GM18499 (cell line): ENCODE results near the gene FRA10AC1.
"Not testable (repeated sequence)": the region's sequence is repeated elsewhere in the genome, so short reads cannot be mapped to it uniquely, and the experiment has no call there.

Experiments
- ATAC-seq: cut with Tn5 transposase; IDR thresholded peaks from one replicate; pipeline ENCODE4 v1.9.1; 2021; ENCODE audit warnings: moderate number of reproducible peaks; ENCODE audit not compliant: insufficient read depth, unreplicated experiment

The FRA10AC1 gene

DNA sequence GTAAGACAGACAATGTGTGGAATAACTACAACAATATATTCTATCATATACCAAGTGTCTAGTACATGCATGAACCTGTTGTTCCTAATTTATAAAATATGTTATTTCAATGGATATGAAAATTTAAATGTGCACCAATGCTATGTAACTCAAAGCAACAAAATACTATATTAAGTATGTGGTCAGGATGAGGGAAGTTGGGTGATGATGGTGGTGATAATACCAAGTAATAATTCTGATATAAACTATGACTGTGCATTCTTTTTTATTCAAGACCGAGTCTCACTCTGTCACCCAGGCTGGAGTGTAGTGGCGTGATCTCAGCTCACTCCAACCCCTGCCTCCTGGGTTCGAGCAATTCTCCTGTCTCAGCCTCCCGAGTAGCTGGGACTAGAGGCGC, 2.1 kb upstream of the FRA10AC1 start:
- no peak for ATAC-seq

DNA sequence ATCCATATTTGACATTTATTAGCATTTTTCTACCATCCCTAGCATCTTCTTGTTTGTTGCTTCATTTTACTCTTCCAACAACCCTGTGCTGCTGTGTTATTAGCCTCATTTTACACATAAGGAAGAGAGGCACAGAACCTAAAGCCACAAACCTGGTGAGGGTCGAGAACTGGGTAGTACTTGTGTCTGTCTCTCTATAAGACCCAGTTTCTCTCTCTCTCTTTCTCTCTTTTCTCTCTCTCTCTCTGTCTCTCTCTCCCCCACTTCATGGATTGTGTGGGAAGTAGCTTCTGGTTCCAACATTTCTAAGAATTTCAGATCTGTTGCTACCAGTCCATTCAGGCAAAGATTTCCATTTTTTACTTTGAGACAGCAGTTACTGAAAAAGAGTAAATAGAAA, 1.4 kb upstream of the FRA10AC1 start:
- ATAC-seq: no peak

DNA sequence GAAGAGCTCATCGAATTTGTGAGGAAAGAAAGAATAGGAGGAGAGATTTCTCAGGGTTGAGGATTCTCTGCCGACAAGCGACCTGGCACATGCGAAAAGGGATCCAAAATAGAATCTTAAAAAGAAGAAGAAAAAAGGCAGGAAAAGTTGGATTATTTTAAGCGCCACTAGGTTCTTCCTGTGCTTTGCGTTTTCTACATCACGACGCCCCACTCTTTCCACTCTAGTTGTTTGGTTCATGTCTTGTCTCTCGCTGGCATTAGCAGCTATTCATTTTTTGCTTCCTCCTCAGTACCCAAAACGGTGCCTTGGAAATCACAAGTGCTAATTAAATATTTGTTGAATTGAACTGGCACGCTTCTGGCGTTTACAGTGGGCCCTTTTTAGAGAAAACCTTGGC, 674 bp upstream of the FRA10AC1 start:
- no peak for ATAC-seq

DNA sequence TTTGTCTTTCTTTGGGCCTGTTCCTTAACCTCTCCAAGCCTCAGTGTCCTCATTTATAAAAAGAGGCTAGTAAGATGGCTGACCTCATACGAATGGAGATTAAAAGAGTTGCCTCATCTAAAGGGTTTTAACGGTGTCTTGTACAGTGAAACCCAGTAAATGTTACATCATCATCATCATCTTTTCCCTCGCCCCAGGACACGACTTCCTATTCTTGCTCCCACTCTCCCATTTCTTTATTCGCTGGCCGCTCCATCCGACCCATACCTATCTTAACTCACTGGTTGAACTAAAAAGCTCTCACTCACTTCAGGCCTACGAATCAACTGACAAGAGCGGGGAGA, 554 bp downstream of the FRA10AC1 start:
- ATAC-seq: peak; percentile 7

DNA sequence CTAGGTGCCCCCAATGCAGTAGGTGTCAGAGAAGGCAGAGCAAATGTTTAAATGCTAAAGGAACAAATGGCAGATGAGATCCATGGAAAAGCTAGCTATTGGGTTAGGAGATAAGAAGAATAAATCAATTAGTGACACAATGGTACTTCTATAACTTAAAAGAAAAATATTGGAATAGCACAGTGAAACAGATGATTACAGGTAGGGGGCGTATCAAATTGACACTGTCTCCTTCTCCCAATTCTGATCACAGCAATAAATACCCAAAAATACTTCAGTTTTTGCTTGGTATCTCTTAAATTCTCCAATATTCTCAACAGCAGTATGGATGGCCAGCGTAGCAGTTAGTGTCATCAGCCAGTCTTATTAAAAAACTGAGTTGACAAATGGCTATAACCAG, 5.2 kb downstream of the FRA10AC1 start:
- no peak for ATAC-seq

DNA sequence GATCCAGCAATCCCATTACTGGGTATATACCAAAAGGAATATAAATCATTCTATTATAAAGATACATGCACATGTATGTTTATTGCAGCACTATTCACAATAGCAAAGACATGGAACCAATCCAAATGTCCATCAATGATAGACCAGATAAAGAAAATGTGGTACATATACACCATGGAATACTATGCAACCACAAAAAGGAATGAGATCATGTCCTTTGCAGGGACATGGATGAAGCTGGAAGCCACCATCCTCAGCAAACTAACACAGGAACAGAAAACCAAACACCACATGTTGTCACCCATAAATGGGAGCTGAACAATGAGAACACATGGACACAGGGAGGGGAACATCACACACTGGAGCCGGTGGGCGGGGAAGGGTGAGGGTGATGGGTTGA, 5.8 kb downstream of the FRA10AC1 start:
- not testable (repeated sequence) for ATAC-seq

DNA sequence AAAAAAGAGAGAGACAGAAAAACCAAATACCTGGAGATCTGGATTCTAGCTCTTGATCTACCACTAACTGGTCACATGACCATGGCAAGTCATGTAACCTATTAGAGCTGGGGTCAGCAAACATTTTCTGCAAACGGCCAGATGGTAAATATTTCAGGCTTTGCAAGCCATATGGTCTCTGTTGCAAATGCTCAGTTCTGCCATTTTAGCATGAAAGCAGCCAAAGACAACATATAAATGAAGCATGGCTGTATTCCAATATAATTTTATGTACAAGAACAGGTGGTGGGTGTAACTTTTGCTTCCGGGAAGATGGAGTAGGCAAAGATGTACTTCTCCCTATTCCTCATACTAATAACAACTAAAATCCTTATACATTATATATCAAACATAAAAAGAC, 6.7 kb downstream of the FRA10AC1 start:
- no peak for ATAC-seq

DNA sequence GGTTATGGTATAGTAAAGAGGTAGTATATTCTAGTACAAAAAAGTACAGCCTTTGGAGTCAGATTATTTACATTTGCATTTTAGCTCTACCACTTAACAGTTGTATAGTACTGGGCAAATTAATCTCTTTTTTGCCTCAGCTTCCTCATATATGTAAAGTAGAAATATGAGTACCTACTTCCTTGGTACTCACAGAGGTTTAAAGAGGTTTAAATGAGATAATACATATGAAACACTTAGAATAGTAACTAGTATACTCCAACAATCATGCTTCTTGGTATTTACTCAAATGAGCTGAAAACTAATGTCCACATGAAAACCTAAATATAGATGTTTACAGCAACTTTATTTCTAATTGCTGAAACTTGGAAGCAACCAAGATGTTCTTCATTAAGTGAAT, 14.7 kb downstream of the FRA10AC1 start:
- ATAC-seq: no peak

DNA sequence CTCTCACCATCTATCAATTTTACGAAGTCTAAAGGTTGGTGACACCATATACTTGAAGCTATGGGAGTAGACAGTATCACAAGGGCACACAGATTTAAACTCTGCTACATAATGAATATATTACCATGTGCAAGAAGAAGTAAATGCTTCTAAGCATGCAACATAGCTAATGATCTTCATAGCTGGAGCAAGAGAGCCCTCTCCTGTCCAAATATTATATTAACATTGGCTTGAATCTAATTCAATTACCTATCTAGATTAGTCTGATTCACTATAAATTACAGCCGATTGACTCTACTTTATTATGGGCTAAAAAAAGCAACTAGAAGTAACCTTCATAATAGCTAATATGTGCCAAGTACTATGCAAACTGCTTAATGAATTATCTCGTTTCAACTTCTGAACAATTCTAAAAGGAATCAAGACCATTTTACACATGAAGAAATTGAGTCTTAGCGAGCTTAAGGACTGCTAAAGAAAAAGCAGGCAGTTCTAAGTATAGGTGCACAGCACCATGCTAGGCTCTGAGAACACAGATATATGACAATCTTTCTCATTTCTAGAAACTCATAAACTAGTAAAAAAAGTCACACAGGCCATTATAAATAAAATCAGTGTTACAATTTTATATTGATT, 21.9 kb downstream of the FRA10AC1 start:
- ATAC-seq: no peak

DNA sequence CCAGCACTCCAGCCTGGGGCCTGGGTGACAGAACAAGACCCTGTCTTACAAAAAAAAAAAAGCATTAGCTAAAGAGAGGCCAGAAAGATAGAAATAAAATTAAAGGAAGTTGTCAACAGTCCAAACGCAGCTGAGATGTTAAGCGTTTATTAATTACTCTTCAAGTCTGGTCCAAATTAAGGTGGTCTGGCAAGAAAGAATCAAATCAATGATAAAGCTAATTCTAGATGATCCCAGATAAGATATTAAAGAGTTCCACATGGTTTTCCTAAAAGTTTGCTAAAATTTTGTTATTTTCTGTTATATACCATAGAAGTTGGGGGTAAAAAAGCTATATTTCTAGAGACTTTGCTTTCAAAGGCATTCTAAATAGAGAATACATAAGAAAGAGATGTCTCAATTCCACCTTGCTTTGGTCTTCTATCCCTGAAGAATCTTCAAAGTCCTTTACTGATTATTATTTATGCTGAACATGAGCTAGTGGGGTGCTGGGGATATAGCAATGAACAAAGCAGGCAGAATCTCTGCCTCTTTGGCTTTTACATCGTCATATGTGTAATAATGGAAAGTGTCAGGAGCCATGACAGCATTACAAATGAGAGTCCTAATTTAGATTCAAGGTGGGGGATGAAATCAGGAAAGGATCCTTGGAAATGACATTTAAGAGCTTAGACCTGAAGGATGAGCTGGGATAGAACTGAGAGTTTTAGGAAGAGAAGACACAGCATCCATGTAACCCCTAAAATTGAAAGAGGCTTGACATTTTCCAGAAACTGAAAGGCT, 23.4 kb downstream of the FRA10AC1 start:
- ATAC-seq: no peak

DNA sequence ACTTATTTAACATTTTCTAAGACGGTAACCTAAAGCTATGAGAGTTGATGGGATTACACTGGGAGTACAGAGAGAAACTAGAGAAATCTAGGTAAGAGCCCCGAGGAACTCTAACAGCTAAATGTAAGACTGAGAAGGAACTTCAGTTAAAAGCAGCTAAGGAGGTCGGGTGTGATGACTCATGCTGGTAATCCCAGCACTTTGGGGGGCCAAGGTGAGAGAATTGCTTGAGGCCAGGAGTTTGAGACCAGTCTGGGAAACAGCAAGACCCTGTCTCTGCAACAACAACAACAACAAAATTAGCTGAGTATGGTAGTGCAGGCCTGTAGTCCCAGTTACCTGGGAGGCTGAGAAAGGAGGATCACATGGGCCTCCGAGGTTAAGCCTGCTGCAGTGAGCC, 24.0 kb downstream of the FRA10AC1 start:
- ATAC-seq: no peak

DNA sequence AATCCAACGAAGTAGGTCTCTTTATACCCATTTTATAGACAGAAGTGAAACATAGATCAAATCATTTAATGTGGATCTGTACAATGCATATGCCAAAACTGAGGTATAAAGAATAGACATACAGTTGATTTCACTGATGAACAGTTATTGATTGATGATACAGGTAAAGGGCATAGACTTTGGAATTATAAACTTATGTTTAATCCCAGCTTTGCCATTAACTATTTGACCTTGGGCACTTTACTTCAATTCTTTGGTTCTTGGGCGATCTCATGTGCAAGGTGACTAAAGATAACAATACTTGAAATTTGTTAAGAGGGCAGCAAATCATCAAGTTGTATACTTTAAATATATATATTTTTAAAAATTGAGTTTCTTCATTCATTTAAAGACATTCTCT, 28.6 kb downstream of the FRA10AC1 start:
- ATAC-seq: no peak

DNA sequence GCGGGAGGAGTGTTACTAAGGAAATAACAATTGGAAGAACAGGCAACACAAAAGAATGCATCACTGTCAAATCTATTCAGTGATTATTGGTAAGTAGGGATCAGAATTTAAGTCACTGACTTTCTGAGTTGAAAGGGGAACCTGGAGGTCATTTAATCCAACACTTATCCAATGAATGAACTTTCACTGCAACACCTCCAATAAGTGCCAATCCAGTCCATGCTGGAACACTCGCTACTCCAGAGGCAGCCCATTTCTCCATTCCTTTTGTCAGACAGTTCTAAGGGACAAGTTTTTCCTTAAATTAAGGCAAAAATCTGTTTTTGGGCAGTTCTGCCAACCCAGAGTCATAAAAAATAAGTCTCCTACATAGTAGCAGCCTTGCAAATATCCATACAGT, 29.5 kb downstream of the FRA10AC1 start:
- ATAC-seq: no peak

DNA sequence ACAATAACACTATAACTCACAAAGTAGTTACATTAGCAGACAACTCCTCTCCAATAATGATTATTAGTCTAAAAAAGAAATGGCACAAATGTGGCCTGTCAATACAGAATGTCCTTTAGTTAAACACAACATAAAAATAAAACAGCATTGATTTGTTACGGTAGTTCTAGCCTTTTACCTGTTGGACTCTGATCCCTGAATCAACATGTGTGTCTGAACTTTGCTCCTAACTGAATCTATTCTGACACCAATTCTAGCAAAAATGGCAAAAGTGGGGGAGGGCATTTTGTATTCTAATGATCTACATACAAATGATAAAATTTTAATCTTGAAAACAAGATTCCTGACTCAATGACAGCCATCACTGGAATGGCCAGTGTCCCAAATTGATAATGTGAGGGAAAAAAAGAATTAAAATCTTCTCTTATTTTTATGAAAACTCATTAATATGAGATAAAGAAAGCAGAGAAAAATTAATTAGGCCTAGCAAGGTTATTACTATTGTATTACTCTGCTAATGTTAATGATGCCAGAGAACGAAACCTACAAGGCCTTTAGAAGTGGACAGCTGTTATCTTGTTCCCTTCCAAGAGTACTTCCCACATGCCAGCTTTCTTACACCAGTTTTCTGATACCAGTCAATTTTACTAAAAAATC, 30.2 kb downstream of the FRA10AC1 start:
- ATAC-seq: no peak

DNA sequence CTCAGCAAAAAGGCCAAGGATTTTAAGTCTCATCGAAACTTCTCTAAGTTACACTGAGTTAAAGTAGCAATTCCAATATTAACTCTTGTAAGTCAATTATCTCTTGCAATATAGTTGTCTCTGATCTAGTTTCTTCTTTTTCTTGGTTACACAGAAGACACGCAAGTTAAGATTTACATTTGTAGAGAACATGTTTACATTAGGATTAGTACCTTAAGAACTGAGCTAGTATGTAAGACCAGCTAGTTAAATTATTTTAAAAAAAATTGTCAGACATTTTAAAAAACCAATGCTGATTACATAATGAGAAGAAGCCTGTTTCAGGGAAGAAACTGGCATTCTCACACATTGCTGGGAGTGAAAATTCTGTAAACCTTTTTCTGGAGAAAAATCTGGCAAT, 31.4 kb downstream of the FRA10AC1 start:
- no peak for ATAC-seq

DNA sequence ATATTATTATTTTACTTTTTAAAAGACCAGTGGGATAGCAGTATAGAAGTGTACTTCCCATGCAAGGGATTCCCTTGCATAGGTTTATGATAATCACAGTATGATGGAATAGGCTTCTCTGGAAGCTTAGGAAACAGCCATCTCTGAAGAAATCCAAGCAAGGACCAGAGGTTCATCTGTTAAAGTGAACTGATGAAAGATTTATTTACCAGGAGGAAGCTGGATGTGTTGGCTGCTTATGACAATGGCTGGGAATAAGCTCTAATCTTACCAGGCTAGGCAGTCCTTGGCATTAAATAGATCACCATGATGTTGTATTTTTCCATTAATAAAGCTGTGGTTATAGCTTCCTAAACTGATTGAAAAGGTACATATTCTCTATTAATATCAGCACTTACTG, 32.0 kb downstream of the FRA10AC1 start:
- no peak for ATAC-seq

DNA sequence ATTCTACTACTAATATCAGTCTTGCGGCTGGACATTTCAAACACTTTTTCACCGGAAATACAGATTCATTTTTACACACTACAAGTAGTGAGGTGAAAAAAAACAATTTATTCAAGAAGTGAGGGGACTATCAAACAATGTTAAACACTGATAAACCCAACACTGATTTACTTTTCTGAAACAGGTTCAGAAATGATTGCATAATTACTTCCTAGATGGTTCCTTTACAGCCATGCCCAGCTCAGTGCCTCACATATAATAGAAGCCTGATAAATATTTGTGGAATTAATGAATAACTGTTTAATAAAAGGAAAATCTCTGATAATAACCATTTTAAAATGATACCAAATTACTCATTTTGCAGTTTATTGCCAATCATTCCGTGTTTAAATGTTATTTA, 34.6 kb downstream of the FRA10AC1 start:
- ATAC-seq: no peak

DNA sequence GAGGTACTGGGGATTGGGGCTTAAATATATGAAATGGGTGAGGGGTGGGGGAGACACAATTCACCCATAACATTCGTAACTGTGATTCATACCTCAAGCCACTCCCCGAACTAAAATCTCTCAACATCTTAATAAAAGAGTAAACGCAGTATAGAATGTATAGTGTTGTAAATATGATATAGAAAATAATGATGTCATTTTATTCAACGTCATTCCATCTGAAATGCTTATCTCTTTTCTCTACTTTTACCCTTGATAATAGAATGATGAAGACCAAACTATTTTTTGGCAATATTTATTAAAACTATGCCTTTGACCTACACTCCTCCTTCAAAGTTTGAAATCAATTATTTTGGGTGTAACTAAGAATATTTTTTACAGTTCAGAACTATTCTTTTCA, 36.4 kb downstream of the FRA10AC1 start:
- ATAC-seq: no peak

DNA sequence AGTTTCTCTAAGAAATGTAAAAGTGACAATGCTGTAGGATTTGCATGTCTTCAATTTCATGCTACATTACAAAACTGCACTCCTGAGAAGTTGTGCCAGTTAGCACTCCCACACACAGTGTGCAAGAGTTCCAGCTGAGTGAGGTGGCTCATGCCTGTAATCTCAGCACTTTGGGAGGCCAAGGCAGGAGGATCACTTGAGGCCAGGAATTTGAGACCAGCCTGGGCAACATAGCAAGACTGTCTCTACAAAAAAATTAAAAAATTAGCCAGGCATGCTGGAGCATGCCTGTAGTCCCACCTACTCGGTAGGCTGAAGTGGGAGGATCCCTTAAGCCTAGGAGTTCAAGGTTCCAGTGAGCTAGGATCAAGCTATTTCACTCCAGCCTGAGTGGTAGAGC, 44.6 kb downstream of the FRA10AC1 start:
- ATAC-seq: no peak

DNA sequence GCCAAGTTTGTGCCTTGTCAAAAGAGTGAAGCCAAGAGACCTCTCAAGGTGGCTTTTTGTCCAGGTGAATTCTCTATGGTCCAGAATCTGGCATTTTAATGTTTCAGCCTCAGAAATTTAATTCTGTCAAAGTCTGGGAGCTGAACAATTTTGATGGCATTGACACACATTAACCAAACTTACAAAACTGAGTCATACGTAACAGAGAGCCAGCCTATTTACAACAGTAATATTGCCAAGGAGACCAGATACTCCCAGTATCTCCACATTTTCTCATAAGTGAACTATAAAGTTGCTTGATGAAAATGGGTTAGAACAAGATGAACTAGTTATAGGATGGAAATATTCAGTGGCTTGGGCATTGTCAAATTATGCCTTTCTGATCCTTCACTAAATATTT, 46.2 kb downstream of the FRA10AC1 start:
- ATAC-seq: no peak

DNA sequence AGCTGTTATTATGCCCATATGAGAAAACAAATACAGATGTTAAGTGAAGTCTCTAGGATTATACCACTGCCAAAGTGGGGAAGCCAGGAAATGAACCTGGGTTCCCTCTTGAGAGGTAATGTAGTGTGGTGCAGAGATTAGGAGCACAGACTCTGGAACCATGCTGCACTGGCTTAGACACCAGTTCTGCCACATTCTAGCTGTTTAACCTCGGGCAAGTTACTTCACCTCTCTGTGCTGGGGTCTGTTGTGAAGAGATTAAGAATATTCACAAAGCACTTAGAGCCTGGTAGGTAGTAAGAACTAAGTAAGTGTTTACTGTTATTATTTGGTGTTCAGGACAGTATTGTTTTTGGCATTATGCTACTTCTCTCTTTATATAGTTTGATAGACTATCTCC, 48.2 kb downstream of the FRA10AC1 start:
- ATAC-seq: no peak

DNA sequence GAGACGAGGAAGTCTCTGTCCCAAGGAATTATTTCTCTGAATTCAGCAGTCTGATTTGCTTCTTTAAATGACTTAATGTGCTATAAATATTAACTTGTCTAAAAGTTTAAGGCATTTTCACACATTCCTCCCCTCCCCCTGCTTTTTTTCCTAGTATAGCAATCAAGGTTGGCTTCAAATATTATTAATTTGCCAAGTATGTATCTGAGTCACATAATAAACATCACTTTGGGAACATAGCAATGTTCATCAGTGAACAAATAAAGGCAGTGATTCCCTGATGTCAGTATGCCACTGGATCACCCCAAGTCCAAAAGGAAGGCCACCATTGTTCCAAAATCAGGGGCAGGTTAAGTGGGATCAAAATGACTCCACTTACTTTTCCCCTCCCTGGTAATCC, 49.5 kb downstream of the FRA10AC1 start:
- no peak for ATAC-seq
